Endothelial cell of umbilical vein (primary cell): ENCODE measurements around the gene PHKG1.

Source experiments
- POLR2A ChIP-seq: IDR thresholded peaks from 2 replicates; pipeline ENCODE4 v1.6.1; 2012; ENCODE audit warnings: low read depth, mild to moderate bottlenecking, control low read depth, low read length
- POLR2AphosphoS5 ChIP-seq: IDR thresholded peaks from 2 replicates; pipeline ENCODE4 v1.6.1; 2012; ENCODE audit warnings: low read depth, mild to moderate bottlenecking, control low read depth, low read length, moderate library complexity; ENCODE audit not compliant: insufficient read depth
- TF ChIP-seq, protein P1 (sequence below), 2 donors: IDR thresholded peaks; 1 replicate in 1 of 2; 2 replicates in 1 of 2; pipeline ENCODE4 v1.5.1; 2011; ENCODE audit warnings: low read length in 2 of 2, mild to moderate bottlenecking in 2 of 2, moderate library complexity in 2 of 2, control low read depth in 1 of 2, inconsistent platforms in 1 of 2, low read depth in 1 of 2; ENCODE audit not compliant: insufficient read depth in 1 of 2; ENCODE audit errors: extremely low read depth in 1 of 2
- TF ChIP-seq, protein P2 (sequence below): IDR thresholded peaks from 2 replicates; pipeline ENCODE4 v1.6.1; 2011; ENCODE audit not compliant: insufficient read depth, insufficient read length

DNA sequence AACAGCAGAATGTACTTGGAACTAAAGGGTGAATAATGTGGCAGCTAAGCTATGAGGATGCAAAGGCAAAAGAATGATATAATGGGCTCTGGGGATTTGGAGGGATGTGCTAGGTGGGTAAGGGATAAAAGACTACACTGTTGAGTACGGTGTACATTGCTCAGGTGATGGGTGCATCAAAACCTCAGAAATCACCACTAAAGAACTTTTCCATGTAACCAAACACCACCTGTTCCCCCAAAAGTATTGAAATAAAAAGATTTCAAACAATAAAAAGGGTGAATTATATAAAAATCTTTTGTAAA is 15.2 kb upstream of the PHKG1 start:
- TF ChIP-seq, protein P1, sequence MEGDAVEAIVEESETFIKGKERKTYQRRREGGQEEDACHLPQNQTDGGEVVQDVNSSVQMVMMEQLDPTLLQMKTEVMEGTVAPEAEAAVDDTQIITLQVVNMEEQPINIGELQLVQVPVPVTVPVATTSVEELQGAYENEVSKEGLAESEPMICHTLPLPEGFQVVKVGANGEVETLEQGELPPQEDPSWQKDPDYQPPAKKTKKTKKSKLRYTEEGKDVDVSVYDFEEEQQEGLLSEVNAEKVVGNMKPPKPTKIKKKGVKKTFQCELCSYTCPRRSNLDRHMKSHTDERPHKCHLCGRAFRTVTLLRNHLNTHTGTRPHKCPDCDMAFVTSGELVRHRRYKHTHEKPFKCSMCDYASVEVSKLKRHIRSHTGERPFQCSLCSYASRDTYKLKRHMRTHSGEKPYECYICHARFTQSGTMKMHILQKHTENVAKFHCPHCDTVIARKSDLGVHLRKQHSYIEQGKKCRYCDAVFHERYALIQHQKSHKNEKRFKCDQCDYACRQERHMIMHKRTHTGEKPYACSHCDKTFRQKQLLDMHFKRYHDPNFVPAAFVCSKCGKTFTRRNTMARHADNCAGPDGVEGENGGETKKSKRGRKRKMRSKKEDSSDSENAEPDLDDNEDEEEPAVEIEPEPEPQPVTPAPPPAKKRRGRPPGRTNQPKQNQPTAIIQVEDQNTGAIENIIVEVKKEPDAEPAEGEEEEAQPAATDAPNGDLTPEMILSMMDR (IDR thresholded peaks at IDR 0.05; ENCODE audit: extremely low read depth in 1 of 2, insufficient read depth in 1 of 2, low read depth in 1 of 2, low read length in 2 of 2), result no peak
- TF ChIP-seq POLR2AphosphoS5 (no peak), POLR2A (no peak)
- TF ChIP-seq, protein P2, sequence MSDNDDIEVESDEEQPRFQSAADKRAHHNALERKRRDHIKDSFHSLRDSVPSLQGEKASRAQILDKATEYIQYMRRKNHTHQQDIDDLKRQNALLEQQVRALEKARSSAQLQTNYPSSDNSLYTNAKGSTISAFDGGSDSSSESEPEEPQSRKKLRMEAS, result no peak
